Fibroblast of lung (primary cell): Measurements from ENCODE around the gene NPPC.

Experiments
- EZH2 ChIP-seq: IDR thresholded peaks from 2 replicates; pipeline ENCODE4 v1.5.1; 2012; ENCODE audit warnings: low read length, control low read depth, mild to moderate bottlenecking; ENCODE audit errors: missing control alignments
- TF ChIP-seq, protein P1 (sequence below), 2 donors: IDR thresholded peaks in 1 of 2; conservative IDR thresholded peaks in 1 of 2; 1 replicate in 1 of 2; 2 replicates in 1 of 2; pipeline ENCODE4 v1.5.1; 2011 to 2012; ENCODE audit warnings: low read length in 2 of 2, control low read depth in 1 of 2, inconsistent platforms in 1 of 2, low read depth in 1 of 2, mild to moderate bottlenecking in 1 of 2

GRCh38 chr2:231909631-231910030 lies 16.6 kb downstream of the NPPC start:
- TF ChIP-seq, protein P1, sequence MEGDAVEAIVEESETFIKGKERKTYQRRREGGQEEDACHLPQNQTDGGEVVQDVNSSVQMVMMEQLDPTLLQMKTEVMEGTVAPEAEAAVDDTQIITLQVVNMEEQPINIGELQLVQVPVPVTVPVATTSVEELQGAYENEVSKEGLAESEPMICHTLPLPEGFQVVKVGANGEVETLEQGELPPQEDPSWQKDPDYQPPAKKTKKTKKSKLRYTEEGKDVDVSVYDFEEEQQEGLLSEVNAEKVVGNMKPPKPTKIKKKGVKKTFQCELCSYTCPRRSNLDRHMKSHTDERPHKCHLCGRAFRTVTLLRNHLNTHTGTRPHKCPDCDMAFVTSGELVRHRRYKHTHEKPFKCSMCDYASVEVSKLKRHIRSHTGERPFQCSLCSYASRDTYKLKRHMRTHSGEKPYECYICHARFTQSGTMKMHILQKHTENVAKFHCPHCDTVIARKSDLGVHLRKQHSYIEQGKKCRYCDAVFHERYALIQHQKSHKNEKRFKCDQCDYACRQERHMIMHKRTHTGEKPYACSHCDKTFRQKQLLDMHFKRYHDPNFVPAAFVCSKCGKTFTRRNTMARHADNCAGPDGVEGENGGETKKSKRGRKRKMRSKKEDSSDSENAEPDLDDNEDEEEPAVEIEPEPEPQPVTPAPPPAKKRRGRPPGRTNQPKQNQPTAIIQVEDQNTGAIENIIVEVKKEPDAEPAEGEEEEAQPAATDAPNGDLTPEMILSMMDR (conservative IDR thresholded peaks at IDR 0.05 in 1 of 2, IDR thresholded peaks at IDR 0.05 in 1 of 2; ENCODE audit: low read depth in 1 of 2, low read length in 2 of 2): no peak
- TF ChIP-seq EZH2: no peak
